Right forelimb (tissue), 1 donor: ENCODE results near the gene TNK2.

Experiments used
- DNase-seq: peaks from one replicate; pipeline ENCODE4 v3.0.0-alpha.2; 2018

The TNK2 gene

DNA sequence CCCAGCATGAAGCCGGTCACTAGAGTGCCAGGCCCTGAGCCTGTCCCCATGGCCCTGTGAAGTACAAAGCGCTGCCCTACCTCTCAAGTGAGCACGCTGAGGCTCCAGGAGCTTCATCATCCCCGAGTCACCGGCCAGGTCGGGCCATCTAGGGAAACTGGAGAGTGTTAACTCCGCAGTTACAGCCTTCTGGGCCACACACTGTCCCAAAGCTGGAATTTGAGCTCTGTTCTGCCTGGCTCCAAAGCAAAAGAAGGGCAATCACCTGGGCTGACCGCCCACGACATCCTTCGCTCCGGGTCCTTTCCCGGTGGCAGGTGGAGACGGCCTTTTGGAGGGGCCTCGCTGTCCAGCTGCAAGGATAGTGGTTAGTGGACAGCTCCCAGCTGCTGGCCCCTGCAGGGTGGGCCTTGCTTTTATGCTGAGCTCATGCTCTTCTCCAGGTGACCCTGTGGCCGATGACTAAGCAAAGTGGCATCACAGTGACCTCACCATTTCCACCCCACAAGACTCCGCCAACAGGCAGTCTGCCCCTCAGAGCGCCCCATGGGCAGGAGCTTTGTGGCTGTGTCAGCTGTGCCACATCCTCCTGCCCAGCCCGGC is 93.1 kb downstream of the TNK2 start:
- DNase-seq = no peak

GRCh38 chr3:195813916-195814640 is 94.3 kb downstream of the TNK2 start:
- DNase-seq = no peak
